HEK293T (cell line): ENCODE results near the gene MYL5.

Experiments
- ARNT ChIP-seq: fragments of 450-650 bp; IDR thresholded peaks from 2 replicates; pipeline ENCODE4 v1.6.1; 2017; ENCODE audit warnings: mild to moderate bottlenecking
- BHLHE40 ChIP-seq: fragments of 450-650 bp; IDR thresholded peaks from 2 replicates; pipeline ENCODE4 v1.6.1; 2016; ENCODE audit warnings: mild to moderate bottlenecking, moderate library complexity, borderline replicate concordance
- CTBP1 ChIP-seq: fragments of 450-650 bp; IDR thresholded peaks from 2 replicates; pipeline ENCODE4 v1.6.1; 2016; ENCODE audit warnings: borderline replicate concordance
- ELF4 ChIP-seq: fragments of 450-650 bp; IDR thresholded peaks from 2 replicates; pipeline ENCODE4 v1.6.1; 2017; ENCODE audit warnings: antibody characterized with exemption
- FOXA1 ChIP-seq: fragments of 450-650 bp; IDR thresholded peaks from 2 replicates; pipeline ENCODE4 v1.6.1; 2016; ENCODE audit warnings: mild to moderate bottlenecking
- FOXK2 ChIP-seq: fragments of 450-650 bp; IDR thresholded peaks from 2 replicates; pipeline ENCODE4 v1.6.1; 2016; ENCODE audit warnings: mild to moderate bottlenecking
- FOXM1 ChIP-seq: fragments of 450-650 bp; IDR thresholded peaks from 2 replicates; pipeline ENCODE4 v1.6.1; 2017; ENCODE audit warnings: mild to moderate bottlenecking, borderline replicate concordance
- HDGF ChIP-seq: fragments of 450-650 bp; IDR thresholded peaks from 2 replicates; pipeline ENCODE4 v1.6.1; 2017; ENCODE audit warnings: antibody characterized with exemption, borderline replicate concordance
- NFRKB ChIP-seq: fragments of 450-650 bp; IDR thresholded peaks from 2 replicates; pipeline ENCODE4 v1.6.1; 2016; ENCODE audit warnings: mild to moderate bottlenecking, moderate library complexity
- TARDBP ChIP-seq: fragments of 450-650 bp; IDR thresholded peaks from 2 replicates; pipeline ENCODE4 v1.6.1; 2016
- ZNF384 ChIP-seq: fragments of 450-650 bp; IDR thresholded peaks from 2 replicates; pipeline ENCODE4 v1.6.1; 2016
- TF ChIP-seq, protein P1 (sequence below): fragments of 450-650 bp; IDR thresholded peaks from 2 replicates; pipeline ENCODE4 v1.6.1; 2016

DNA sequence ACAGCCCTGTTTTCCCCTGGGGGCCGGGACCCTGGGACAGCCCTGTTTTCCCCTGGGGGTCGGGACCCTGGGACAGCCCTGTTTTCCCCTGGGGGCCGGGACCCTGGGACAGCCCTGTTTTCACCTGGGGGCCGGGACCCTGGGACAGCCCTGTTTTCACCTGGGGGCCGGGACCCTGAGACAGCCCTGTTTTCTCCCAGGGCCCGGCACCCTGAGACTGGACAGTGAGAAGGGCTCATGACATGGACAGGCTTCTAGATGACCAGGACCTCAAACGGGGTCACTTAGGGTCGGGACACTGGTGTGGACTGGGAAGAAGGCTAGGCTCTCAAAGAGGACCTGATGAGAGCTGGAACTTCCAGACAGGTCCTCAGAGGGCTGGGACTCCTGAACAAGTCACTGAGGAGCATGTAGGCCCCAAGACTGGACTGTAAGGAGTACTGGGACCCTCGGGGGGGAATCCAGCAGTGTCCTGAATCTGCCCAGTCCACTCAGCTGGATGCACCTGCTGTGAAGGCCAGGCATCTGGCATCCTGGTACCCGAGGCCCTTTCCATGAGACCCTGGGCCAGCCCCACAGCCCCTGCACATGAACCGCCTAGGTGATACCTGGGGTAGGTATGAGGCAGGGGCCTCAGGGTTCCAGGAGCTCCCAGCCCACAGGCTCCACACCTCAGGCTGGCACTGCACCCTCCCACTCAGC, 33.7 kb downstream of the MYL5 start:
- TF ChIP-seq NFRKB (no peak), ARNT (no peak), TARDBP (no peak), FOXA1 (no peak), FOXK2 (no peak), ZNF384 (no peak), CTBP1 (no peak), HDGF (no peak), ELF4 (no peak), FOXM1 (no peak), BHLHE40 (no peak)
- TF ChIP-seq, protein P1, sequence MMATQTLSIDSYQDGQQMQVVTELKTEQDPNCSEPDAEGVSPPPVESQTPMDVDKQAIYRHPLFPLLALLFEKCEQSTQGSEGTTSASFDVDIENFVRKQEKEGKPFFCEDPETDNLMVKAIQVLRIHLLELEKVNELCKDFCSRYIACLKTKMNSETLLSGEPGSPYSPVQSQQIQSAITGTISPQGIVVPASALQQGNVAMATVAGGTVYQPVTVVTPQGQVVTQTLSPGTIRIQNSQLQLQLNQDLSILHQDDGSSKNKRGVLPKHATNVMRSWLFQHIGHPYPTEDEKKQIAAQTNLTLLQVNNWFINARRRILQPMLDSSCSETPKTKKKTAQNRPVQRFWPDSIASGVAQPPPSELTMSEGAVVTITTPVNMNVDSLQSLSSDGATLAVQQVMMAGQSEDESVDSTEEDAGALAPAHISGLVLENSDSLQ: no peak
